Astrocyte of the spinal cord (primary cell): ENCODE results near the gene MED26.
A peak's percentile ranks its signal among the peaks of the same experiment; 100 is the strongest.

ENCODE experiments used
- DNase-seq: peaks from one replicate; pipeline ENCODE4 v3.0.0; 2011; ENCODE audit warnings: low read depth, low spot score
- H3K4me3 ChIP-seq: 2 replicates; pipeline ENCODE4 v1.5.1; 2011; ENCODE audit warnings: low read depth, mild to moderate bottlenecking, low read length, moderate library complexity
- in situ Hi-C: cut with HindIII; loops from 2 replicates; pipeline ENCODE4 v1.10.0; 2017; ENCODE audit warnings: low sequenced_read_pairs
- TF ChIP-seq, protein P1 (sequence below): IDR thresholded peaks from 2 replicates; pipeline ENCODE4 v1.5.1; 2012; ENCODE audit warnings: low read depth, mild to moderate bottlenecking, low read length, inconsistent platforms

The MED26 gene

DNA sequence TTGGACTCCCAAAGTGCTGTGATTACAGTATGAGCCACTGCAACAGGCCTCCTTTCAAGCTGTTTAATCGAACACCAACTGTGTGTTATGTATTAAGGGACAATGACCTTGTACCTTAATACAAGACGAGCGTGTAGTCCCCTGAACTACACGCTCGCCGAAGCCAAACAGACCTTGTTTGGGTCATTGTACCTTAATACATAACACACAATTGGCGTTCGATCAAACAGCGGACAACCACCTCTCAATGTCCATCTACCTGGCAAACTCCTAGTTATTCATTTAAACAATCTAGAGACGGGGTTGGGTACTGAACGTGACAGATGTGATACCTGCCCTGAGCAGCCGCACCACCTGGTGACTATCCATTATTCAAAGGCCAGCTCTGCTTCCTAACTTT lies 87.1 kb downstream of the MED26 start:
- in situ Hi-C loops, result no loop called here
- TF ChIP-seq, protein P1, sequence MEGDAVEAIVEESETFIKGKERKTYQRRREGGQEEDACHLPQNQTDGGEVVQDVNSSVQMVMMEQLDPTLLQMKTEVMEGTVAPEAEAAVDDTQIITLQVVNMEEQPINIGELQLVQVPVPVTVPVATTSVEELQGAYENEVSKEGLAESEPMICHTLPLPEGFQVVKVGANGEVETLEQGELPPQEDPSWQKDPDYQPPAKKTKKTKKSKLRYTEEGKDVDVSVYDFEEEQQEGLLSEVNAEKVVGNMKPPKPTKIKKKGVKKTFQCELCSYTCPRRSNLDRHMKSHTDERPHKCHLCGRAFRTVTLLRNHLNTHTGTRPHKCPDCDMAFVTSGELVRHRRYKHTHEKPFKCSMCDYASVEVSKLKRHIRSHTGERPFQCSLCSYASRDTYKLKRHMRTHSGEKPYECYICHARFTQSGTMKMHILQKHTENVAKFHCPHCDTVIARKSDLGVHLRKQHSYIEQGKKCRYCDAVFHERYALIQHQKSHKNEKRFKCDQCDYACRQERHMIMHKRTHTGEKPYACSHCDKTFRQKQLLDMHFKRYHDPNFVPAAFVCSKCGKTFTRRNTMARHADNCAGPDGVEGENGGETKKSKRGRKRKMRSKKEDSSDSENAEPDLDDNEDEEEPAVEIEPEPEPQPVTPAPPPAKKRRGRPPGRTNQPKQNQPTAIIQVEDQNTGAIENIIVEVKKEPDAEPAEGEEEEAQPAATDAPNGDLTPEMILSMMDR, result no peak
- no peak for DNase-seq
- peak overlapping the region; percentile 96 for H3K4me3 ChIP-seq

DNA sequence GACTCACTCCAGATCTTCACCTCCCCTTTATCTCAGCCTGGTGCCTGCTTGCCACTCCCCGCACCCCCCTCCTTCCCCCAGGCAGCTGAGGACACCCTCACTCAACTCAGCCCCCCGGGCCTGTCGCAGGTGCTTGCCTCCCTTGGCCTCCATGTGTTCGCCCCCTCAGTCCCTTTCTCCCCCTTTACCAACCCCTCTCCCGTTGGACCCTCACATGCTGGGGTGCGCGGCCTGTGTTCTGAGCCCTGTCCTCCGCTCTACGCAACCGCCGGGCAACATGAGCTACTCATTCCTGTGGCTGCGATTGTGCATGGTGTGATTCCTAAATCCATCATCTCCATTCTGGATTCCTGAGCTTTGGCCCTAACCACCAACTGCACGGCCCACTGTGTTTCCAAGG lies 90.9 kb downstream of the MED26 start:
- TF ChIP-seq, protein P1, result no peak
- no peak for DNase-seq
- in situ Hi-C loops, result no loop called here
- no peak overlapping the region for H3K4me3 ChIP-seq

DNA sequence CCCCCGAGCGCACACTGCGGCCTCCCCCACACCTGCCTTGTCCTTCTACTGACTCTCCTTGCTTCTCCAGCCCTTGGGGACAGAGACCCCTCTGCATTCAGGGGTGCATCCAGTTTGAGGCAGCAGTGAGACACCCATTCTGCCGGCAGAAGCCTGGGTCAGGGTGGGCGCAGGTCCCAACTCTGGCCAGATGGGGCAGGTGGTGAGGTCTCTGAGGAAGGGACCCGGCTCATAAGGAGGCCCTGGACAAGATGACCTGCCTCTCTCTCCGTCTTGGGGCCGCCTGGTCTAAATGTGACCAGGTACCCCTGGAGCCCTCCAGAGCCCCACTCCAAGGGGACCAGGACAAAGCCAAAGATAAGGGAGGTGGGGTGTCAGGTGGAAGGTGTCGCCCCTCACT lies 91.9 kb downstream of the MED26 start:
- H3K4me3 ChIP-seq, result no peak overlapping the region
- TF ChIP-seq, protein P1, result no peak
- no peak for DNase-seq
- in situ Hi-C loops, result no loop called here

DNA sequence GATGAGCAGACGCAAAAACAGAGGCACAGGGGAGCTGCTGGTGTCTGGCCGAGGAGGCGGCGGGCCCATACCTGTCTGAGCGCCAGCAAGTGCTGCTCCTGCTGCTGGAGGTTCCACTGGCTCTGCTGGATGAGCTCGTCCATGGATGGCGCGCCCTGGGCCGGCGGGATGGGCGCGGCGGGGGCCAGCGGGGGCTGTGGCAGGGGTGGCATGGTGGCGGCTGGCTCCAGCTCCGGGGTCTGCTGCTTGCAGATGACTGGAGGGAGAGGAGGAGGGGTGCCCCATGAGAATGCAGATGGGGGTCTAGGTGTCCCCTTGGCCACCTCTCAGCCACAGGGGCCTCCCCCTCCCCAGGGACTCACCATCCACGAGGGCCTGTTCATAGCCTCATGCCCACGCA lies 92.6 kb downstream of the MED26 start:
- H3K4me3 ChIP-seq, result no peak overlapping the region
- TF ChIP-seq, protein P1, result no peak
- DNase-seq, result no peak
- in situ Hi-C loops, result no loop called here

DNA sequence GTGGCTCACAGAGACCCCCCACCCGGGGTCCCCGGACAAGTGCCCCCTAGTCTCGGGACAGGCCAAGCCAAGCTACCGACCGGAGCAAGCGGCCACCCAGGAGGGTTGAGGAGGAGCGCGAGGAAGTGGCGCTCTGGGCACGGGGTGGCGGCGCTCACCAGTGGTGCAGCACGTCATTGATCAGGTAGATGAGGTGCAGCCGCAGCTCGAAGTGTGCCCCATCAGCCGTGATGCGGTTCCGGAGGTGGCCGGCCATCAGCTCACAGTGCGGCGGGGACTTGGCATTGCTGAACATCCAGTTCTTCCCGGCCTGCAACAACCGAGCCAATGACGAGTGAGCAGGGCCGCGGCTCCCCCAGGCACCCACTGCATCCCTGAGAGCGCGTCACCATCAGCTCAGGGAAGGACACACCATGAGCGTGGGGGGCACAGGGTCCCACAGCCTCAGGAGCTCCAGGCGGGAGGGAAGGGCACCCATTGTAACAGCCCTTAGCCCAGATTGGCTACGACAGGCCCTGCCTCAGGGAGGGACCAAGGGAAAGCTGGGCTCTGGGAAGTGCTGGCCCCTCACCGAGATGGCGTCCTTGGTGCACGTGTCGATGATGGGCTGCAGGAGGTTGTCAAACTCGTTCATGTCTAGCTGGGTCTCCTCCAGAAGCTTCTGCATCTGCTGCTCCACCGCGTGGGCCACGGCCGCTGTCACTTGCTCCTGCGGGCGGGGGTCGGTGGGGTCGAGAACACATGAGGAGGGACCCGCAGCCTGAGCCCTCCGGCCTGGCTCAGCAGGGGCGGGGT lies 95.4 kb downstream of the MED26 start:
- TF ChIP-seq, protein P1, result no peak
- DNase-seq, result no peak
- H3K4me3 ChIP-seq, result no peak overlapping the region
- in situ Hi-C loops, result no loop called here

DNA sequence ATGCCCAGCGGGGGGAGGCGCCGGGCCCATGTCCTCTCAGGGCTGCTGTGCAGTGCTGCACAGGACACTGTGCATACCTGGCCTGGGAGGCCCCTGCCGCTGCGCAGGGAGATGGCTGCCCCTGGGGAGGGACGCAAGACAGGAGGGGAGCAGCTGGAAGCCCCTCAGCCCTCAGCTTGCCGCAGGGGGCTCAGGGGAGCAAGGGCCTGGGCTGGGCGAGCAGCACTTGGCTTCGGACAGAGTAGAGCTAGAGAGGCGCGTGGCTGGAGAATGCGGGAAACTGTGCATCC lies 96.7 kb downstream of the MED26 start:
- no peak overlapping the region for H3K4me3 ChIP-seq
- TF ChIP-seq, protein P1, result no peak
- no peak for DNase-seq
- in situ Hi-C loops, result no loop called here
